Activated CD8-positive, alpha-beta memory T cell treated with anti-CD3 and anti-CD28 coated beads, Interleukin-2, amount 50 U/mL, for 48 hours (primary cell): ENCODE data around the gene HNF4A.

ENCODE experiments used
- DNase-seq: peaks from one replicate; pipeline ENCODE4 v3.0.0-alpha.2; 2020

HNF4A gene

GRCh38 chr20:44392776-44393607 lies 37.5 kb downstream of the HNF4A start:
- no peak for DNase-seq

DNA sequence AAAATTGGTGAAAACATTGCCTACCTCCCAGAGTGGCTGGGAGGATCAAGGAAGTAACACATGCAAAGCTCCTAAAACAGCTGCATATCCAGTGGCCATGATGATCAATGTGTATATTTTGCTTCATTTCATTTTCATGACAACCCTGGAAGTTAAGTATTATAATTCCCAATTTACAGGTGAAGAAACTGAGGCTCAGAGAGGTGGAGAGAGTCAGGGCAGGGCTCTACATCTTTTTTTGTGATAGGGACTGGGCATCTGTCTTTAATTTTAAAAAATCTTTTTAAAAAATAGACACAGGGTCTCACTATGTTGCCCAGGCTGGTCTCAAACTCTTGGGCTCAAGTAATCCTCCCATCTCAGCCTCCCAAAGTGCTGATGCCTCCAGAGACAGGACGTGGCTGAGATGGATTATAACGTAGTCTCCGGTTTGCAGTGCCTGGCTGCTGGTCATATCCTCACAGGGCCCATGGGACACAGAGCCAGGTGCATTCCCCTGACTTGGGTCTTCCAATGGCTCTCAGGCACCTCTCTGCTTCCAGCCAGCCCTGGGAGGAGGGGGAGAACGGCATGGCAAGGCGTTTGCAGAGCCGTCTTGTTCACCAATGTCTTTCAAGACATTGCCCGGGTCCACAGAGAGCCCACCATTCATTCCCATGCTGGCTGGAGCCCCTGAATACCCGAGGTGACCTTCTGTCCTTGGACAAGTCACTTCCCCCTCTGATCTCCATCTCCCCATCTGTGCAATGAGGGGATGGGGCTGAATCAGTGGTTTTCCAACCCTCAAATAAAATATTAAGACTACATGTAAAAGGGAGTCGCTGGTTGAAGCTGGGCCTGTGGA lies 38.3 kb downstream of the HNF4A start:
- DNase-seq = no peak

DNA sequence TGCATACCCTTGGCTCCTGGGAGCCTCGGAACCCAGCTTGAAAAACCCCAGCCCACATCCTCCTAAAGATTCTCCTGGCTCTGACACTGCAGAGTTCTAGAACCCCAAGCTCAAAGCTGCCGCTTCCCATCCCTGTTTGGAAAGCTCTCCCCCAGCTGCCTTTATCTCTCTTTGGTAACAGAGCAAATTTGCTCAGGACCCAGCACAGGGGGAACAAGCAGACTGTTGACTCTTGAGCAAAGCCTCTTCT lies 38.9 kb downstream of the HNF4A start:
- DNase-seq = no peak

DNA sequence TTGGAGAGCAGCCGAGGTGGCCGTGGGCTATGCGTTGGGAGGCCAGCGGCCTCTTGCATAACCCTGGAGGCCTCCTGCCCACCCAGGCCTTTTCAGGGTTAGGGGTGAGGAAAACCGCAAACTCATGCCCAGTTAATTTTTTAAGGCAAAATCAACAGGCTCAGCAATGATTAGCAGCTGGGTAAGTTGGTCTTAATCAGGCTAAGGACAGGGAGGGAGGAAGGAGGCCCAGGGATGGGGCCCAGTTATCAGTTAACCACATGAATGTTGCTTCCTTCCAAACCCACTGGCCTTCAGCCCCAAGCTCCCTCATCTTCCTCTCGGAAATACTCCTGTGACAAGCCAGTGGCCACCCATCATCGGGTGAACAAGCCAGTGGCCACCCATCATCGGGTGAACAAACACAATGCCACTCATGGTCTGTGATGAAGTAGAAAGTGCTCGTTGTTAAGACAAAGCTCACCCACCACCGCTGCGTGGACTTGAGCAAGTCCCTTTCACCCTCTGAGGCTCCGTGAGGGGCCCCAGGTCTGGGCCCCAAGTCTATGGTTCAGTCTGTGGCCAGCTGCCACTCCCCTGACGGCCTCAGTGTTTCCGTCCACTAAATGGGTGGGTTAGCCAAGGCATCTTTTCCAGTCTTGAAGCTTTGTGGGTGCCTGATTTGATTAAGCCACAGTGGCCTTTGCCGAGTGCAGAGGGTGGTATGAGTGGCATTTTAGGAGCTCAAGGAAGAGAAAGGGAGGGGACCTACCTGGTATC lies 39.4 kb downstream of the HNF4A start:
- no peak for DNase-seq

GRCh38 chr20:44395461-44396340 lies 40.2 kb downstream of the HNF4A start:
- DNase-seq = no peak

- no peak for DNase-seq
Observed at GRCh38 chr20:44396369-44397130, 41.1 kb downstream of the HNF4A start.

GRCh38 chr20:44398335-44398734 lies 42.8 kb downstream of the HNF4A start:
- no peak for DNase-seq

- DNase-seq = no peak
Observed at GRCh38 chr20:44399446-44399845, 43.9 kb downstream of the HNF4A start.

DNA sequence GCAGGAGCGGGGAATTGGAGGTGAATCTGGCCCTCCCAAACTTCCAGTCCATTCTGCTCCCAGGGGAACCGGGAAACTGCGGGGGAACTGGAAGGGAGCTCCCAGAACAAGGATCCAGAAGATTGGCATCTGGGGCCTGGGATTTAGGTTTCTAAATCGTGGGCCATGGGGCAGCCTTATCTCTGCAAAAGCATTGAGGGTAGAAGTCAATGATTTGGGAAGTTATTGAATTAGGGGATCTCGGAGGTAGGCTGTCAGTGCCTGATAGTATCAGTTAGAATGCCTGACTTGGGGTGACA lies 45.1 kb downstream of the HNF4A start:
- no peak for DNase-seq

DNA sequence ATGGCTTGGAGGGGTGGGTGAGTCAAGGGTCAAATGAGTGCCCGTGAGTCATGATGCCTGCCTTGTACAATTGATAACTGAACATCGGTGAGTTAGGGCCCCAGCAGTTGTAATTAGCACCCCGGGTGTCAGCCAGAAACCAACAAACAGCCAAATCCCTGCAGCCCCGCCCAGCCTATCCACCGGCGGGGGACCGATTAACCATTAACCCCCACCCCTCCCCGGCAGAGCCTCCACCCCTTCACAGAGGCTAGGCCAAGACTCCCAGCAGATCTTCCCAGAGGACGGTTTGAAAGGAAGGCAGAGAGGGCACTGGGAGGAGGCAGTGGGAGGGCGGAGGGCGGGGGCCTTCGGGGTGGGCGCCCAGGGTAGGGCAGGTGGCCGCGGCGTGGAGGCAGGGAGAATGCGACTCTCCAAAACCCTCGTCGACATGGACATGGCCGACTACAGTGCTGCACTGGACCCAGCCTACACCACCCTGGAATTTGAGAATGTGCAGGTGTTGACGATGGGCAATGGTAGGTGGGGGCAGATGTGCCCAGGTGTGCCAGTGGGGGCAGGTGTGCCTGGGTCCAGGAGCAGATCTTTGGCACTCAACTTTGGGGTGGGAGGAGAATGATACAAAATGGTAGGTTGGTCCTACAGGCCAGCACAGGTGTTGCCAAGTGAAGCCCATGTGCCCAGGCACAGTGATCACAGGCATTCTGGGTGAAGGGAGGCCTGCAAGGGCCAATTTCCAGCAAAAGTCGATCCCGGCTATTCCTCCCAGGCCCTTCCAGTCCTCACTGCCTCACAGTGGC lies 45.7 kb downstream of the HNF4A start:
- no peak for DNase-seq

DNA sequence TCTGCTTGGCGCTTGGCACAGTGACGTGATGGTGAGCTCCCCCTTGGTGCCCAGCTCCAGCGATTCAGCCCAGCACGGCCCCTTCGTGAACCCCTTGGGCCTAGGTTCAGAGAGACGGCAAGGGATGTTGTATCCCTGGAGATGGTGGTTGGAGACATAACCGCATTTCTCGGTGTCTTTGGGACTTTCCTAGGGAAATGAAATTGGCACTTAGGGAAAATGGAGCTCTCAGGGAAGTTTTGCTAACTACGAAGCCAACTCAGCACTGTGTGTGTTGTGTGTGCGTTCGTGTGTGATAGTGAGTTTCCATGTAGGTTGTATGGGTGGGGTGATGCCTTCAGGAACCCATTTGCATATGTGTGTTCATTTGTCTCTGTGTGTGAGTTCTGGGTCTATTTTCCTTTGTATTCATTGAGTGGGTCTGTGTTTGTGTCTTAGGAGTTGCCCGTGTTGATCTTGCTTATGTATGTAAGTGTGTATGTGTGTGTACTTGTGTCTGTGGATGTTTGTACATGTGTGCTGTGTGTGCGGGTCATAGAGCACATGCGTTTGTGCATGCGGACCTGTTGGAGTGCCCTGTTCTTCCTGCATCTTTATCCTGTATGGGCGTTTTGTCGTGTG lies 46.4 kb downstream of the HNF4A start:
- DNase-seq = no peak

DNA sequence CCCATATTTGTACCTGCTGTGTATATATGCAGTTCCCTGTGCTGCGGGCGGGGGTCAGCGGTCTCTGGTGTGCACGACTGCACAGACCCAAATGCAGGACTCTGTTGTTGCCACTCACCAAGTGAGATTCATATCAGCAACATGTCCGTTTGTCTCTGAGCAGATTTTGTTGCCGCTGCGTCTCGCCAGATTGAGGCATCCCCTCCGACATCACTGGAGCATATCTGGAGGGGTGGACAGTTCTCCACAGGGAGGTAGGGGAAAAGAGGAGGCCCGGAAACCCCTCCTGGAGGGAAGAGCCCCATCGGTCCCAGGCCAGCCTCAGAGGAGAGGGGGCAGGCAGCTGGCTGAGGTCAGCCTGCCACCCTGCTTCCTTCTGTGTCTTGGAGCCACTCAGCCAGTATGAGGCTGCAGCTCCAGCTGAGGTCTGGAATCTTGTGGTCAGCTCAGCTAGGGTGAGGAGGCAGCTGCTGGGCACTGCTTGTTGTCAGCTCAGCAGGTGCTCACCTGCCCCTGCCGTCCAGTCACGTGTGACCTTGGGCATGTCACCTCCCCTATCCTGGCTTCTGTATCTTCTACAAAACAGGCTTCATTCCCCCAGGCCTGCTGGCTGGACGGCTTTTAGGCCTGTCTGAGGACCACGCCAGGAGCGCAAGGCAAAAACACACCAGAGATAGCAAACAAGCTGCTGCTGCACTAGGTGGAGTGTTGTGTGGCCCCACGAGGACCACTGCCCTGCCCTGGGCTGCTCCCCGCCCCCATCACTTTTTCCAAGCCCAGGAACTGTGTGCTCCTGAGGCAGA lies 47.1 kb downstream of the HNF4A start:
- DNase-seq = no peak

- DNase-seq = no peak
Observed at GRCh38 chr20:44403194-44404112, 48.0 kb downstream of the HNF4A start.

GRCh38 chr20:44404204-44405181 lies 49.0 kb downstream of the HNF4A start:
- no peak for DNase-seq

DNA sequence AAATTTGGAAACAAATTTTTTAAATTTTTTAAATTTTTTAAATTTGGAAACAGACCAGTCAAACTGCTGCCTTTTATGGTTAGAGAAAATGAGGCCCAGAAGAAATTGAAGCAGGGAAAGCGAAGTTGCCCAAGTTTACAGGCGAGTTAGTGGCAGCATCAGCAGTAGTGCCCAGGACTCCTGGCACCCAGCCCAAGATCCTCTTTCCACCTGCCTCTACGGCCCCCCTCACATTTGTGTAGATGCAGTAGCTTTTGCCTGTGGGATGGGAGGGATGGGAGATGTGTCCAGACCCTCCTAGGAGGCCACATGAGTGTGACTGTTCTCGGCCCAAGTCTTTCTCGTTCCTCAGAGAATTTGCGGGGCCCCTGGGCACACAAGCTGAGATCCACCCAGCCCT lies 49.8 kb downstream of the HNF4A start:
- no peak for DNase-seq

DNA sequence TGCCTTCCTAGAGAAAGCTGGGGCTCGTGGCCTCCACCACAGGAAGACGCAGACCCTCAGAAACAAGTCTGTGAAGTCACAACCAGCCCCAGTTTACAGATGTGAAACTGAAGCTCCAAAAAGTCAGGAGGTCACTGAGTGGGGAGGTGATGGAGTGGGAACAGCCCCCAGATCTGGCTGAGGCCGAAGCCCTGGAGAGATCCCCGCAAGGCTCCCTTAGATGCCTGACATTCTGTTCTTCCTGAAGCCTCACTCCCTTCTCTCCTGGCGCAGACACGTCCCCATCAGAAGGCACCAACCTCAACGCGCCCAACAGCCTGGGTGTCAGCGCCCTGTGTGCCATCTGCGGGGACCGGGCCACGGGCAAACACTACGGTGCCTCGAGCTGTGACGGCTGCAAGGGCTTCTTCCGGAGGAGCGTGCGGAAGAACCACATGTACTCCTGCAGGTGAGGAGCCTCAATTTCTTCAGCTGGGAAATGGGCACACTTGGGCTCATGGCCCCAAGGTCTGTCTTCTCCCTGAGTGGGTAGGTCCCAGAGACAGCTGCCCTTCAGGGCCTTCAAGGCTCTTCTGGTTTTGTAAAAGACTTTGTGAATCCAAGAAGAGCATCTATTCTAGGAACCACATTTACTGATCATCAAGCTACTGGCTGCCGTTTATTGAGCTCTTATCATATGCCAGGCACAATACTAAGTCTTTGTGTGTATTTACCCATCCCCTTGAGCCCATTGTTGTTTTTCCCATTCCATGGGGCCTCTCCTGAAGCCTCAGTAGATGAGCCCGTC lies 50.5 kb downstream of the HNF4A start:
- no peak for DNase-seq
